ENCODE results near the gene JUP.
"Not testable (repeated sequence)": the region's sequence is repeated elsewhere in the genome, so short reads cannot be mapped to it uniquely, and the experiment has no call there.

JUP gene

DNA sequence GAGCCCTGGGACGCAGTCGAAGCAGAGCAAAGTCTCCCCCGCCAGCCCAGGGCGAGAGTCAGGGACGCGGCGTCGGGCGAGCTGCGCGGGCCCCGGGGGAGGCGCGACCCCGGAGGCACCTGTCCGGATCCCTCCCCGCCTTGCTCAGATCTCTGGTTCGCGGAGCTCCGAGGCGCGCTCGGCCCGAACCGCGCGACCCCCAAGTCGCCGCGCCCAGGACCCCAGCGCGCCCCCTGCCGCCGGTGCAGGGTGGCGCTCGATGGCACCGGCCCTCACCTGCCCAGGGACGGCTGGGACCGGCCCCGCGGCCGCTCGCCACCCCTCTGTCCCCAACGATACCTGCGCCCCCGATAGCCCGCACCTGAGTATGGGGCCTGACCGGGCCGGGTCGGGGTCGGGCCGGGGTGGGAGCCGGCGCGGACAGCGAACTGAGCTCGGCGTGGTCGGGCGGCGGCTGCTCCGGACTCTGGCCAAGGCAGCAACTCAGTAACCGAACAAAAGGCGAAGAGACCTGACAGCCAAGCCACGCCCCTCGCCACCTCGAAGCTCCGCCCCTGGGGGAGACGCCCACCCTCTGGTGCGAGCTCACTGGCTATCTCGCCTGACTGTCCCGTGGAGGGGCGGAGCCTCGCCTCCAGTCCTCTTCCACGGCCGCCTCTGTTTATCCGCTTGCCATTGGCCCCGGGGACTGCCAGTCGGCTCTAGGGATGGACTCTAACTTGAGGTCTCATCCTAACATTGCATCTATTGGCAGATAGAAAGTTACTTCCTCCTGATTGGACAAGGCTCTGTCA, at the start of gene JUP:
JUP (minus strand) TSS at position 485 of the 794 bp plus-strand sequence. CDS start 14,857 bp downstream, outside the sequence.
- DNase-seq (ENCODE audit: low spot score) (peak; percentile 71), FAIRE-seq (no peak)

DNA sequence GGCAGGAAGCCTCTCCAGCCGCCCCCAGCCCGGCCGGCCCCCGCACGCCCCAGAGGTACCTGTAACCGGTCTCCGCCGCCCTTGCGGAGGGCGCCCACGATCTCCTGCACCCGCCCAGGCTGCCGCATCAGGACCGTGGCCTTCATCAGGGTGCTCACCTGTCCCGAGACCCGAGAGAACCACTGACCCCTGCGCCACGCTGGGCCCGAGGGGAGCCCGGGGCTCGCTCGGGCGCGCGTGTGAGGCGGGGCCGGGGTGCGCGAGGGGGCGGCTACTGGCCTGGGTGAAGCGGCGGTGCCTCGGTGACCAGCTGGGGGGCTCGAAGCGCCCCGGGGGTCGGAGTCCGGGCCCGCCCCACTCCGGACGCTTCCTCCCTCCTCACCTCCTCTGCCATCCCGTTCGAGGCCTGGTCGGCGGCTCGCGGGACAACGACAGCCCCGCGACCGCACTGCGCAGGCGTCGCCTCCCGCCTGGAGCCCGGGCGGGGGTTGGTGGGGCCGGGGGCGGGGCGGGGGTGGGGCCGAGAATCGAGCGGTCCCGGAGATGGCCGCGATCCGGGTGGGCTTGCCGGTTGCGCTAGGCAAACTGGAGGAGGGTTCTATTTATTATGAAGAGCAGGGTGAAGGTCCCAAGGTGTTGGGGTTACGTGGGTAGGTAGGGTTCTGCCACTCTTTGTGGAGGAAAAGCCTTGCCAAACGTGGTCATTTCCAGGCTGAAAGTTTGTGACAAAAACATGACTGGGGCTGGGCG, 49.5 kb upstream of the JUP start, which contains the start of gene NT5C3B:
NT5C3B (minus strand) TSS at position 433 of the 750 bp plus-strand sequence; CDS start at position 394, 39 bp downstream.
- peak; percentile 34 for DNase-seq (ENCODE audit: low spot score)
- no peak for FAIRE-seq

DNA sequence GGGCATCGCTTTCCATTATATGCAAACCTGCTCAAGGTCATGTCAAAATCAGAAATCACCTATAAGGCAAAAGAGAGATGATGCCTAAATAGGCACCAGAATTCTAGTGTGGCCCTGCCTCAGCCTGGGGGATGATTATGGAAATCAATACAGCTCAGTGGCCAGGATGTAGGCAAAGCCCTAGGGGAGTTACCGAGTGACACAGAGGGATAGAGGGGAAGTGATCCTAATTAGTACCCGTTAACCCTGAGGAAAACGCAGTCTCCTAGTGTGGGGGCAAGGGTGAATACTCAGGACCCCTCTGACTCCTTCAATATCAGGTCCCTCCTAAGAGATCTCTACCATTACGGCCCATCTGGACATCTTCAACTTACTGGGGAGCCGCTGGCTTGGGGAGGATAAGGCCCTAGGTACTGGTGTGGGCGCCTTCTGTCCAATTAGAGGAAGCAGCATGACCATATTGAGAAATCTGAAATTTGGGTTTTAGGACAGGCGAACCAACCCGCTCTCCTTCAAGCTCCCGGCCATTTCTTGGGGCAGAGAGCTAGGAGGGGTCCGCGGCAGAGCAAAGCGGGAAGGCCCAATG, 48.8 kb upstream of the JUP start:
- FAIRE-seq (no peak), DNase-seq (ENCODE audit: low spot score) (no peak)

DNA sequence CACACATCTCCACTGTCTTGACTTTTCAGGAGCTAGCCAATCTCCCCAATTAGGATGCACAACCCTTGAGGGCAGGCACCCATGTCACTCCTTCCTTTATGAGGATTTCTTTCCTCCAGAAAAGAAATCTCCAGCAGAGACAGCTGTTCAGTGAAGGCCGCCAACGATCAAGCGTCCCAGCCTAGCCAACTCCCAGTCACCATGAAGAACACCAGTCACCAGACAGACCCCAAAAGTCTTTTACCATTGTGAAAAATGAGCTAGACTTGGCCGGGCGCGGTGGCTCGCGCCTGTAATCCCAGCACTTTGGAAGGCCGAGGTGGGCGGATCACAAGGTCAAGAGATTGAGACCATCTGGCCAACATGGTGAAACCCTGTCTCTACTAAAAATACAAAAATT, 43.5 kb upstream of the JUP start:
- not testable (repeated sequence) for FAIRE-seq; DNase-seq (ENCODE audit: low spot score)

DNA sequence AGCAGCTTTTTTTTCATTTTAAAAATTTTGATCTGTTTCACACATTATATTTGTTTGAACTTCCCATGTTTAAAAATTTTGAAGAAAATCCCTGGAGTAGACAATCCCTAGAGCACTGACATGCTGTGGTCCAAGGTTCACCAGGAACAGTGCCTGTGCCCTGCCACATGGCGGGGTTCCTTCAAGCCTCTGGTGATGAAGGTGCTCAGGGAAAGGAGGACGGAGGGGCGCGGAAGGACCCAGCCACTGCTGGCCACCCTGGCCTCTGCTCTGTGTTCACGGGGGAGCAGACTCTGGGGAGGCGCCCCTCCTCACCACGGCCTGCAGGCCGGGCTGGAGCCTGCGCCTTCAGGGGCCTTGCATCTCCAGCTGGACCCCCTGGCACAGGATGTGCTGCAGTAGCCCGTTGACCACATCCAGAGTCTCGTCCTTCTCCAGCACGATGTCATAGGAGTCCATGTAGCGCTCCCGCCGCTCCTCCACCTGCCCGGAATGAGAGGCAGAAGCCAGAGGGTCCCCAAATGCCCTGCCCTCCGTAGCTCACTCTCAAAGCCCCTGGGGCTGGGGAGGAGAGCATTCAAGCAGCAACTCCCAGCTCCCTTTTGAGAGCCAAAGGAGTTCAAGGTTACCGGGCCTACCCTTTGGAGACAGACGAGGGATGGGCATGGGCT, 38.8 kb upstream of the JUP start:
- no peak for FAIRE-seq

DNA sequence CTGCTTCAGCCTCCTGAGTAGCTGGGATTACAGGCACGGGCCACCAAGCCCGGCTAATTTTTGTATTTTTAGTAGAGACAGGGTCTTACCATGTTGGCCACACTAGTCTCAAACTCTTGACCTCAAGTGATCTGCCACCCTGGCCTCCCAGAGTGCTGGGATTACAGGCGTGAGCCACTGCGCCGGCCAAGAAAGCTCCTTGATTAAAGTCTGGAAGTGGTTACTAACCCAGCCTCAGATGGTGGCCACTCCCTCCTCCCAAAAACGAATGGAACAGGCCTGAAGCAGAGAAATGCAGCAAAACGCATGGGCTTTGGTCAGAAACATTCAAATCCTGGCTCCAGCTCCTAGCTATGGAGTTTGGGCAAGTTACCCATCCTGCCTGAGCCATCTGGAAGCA, 37.6 kb upstream of the JUP start:
- FAIRE-seq (no peak), DNase-seq (ENCODE audit: low spot score) (no peak)

More for the DNA sequence above, 38.8 kb upstream of the JUP start:
- no peak for DNase-seq (ENCODE audit: low spot score)

DNA sequence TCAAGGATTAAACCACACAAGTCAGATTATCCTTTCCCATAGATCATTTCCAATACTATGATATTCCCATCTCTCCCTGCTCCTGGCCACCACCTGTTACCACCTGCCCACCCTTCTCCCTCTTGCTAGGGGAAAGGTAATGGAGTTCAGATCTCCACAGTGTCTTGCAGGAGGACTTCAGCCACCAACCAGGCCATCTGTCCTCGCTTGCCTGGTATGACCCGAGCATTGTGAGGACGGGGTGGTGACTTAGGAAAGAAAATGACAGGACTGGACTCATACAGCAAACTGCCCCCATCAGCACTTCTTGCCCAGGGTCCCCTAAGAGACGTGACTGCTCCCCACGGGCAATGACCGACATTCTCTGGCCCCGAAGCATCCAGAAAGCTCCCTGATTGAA, 37.1 kb upstream of the JUP start:
- DNase-seq (ENCODE audit: low spot score) (no peak), FAIRE-seq (no peak)

DNA sequence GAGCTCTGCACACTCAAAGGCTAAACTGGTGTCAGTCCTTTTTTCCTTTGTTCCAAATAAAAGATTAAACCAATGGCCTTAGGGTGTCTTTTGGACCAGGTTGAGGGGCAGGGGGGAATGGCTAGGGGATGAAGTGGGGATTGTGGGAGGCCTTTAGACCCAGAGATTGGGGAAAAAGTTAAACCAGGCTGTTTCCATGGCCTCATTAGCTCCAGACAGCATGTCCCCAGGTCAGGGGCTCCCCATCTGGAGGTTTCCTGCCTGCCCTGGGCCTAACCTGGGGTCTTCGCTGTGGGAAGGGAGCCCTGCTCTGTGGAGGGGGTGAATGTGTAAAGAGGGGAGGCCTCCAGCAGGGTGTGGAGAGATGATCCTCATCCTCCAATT, 36.6 kb upstream of the JUP start:
- no peak for FAIRE-seq
- no peak for DNase-seq (ENCODE audit: low spot score)

DNA sequence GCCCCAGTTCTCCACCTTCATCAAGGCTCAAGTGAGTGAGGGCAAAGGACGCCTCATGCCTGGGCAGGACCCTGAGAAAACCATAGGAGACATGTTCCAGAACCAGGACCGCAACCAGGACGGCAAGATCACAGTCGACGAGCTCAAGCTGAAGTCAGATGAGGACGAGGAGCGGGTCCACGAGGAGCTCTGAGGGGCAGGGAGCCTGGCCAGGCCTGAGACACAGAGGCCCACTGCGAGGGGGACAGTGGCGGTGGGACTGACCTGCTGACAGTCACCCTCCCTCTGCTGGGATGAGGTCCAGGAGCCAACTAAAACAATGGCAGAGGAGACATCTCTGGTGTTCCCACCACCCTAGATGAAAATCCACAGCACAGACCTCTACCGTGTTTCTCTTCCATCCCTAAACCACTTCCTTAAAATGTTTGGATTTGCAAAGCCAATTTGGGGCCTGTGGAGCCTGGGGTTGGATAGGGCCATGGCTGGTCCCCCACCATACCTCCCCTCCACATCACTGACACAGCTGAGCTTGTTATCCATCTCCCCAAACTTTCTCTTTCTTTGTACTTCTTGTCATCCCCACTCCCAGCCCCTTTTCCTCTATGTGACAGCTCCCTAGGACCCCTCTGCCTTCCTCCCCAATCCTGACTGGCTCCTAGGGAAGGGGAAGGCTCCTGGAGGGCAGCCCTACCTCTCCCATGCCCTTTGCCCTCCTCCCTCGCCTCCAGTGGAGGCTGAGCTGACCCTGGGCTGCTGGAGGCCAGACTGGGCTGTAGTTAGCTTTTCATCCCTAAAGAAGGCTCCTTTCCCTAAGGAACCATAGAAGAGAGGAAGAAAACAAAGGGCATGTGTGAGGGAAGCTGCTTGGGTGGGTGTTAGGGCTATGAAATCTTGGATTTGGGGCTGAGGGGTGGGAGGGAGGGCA, 36.0 kb upstream of the JUP start:
- no peak for DNase-seq (ENCODE audit: low spot score)
- no peak for FAIRE-seq

DNA sequence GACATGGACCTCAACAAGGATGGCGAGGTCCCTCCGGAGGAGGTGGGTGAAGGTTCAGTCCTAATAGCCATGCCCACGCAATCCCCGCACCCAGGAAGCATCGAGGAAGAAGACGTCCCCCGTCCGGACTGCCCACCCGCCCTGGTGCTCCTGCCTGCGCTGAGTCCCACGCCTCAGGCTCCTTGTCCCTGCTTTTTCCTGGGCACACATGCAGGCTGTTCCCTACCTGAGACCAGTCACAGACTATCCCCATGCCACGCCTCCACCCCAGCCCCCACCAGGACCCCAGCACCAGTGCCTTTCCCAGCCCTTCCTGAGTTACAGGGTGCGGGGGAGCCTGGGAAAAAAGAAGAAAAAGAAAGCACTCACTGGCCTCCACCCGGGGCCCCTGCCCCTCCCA, 35.3 kb upstream of the JUP start:
- FAIRE-seq (no peak), DNase-seq (ENCODE audit: low spot score) (no peak)

DNA sequence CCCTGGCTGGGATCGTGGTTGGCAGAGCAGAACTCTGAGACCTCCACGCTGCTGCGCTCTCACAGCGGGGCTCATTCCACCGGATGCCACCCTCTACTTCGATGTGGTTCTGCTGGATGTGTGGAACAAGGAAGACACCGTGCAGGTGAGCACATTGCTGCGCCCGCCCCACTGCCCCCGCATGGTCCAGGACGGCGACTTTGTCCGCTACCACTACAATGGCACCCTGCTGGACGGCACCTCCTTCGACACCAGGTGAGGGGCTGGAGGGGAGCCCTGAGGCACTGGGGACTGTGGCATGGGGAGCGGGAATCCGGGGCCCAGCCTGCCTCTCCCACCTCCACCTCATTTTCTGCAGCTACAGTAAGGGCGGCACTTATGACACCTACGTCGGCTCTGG, 31.5 kb upstream of the JUP start:
- no peak for DNase-seq (ENCODE audit: low spot score)
- no peak for FAIRE-seq

DNA sequence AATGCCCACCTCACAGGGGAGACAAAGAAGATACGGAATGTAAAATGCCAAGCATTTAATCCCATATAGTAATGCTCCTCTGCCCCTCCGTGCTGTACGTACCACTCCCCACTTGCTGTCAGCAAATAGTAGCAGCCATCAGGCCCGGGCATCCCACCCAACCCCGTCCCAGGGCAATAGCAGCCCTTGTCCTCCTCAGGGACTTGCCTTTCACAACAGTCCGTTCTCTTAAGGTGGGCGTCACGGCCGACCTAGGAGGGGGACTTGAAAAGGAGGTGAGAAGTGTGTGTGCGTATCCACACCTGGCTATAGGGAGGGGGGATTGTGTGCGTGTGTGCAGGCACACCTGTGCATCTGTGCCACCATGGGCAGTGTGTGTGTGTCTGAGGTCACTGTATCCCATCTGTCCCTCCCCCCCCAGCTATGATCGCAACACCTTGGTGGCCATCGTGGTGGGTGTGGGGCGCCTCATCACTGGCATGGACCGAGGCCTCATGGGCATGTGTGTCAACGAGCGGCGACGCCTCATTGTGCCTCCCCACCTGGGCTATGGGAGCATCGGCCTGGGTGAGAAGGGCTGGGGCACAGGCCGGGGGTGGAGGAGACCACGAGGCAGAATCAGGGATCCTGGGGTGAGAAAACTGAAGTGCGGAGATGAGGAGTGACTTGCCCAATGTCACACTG, 30.3 kb upstream of the JUP start:
- no peak for FAIRE-seq
- no peak for DNase-seq (ENCODE audit: low spot score)

DNA sequence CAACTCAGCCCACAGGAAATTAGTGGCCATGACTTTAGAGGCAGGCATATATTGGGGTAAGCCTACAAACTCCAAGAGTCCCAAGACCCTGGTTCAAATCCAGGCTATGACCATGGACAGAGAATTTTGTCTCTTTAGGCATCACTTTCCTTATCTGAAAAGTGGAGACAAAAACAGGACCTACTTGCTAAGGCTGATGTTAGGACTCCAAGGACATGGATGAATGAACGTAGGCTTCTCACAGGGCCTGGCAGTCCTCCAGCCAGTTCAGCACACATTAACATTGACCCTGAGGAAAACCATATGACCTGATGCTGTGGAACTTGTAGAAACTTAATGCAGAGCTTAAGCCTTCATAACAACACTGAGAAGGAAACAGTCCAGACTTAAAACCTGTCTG, 27.7 kb upstream of the JUP start:
- DNase-seq (ENCODE audit: low spot score) (peak; percentile 81), FAIRE-seq (peak; percentile 88)

DNA sequence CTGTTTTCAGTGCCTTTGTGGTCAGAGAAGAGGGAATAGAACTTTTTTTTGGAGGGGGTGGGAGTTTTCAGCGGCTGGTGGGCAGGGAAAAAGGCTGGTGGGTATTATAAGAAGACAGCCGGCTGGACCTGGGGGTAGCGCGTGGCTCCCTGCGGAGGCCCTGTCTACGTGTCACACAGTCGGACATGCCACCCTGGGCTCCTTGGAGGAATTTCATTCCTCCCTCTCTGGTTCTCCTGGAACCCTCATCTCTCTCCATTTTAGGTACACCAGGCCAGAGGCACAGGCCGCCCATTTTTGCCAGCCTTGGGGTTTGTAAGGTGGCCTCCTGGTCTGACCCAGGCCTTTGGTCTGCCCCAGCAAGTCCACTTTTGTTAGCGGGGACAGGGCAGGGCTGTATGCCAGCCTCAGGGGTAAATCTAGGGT, 27.2 kb upstream of the JUP start:
- DNase-seq (ENCODE audit: low spot score) (no peak), FAIRE-seq (no peak)

DNA sequence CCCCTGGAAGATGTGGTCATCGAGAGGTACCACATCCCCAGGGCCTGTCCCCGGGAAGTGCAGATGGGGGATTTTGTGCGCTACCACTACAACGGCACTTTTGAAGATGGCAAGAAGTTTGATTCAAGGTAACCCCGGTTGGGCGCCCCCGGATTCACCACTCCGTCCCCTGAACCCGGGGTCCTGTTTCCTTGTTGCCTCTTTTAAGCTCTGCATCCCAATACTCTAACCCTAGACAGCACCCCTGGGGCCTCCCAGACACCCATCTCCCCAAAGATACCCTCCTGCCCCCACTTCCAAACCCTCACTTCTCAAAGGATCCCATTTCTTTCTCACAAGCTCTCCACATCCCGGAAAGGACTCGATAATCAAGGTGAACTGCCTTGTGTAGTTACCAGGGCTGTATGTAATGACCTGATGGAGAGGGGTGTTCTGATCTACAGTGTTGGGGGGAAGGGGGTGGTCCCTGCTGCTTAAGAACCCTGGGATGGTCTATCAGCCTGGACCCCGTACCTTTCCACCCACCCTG, 26.7 kb upstream of the JUP start:
- FAIRE-seq, result no peak

DNA sequence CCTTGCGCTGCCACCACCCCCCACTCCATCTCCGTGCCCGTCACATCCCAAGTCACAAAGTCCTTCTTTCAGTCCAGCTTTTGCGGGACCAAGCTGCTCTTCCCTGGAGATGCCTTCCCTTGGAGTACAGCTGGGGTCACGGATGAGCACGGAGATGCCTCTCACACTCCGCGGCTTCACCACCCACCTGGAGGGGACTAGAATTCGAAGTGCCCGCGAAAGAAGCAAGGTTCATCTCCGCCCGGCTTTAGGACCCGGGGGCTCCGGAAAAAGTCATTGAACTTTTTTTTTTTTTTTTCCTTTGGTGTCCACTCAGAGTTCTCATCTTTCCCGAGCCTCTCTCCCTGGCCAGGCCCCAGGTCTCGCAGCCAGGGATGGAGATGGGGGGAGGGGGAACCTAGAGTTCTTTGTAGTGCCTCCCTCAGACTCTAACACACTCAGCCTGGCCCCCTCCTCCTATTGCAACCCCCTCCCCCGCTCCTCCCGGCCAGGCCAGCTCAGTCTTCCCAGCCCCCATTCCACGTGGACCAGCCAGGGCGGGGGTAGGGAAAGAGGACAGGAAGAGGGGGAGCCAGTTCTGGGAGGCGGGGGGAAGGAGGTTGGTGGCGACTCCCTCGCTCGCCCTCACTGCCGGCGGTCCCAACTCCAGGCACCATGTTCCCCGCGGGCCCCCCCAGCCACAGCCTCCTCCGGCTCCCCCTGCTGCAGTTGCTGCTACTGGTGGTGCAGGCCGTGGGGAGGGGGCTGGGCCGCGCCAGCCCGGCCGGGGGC, 26.1 kb upstream of the JUP start, which contains the start of gene FKBP10:
FKBP10 (plus strand) TSS at position 624 of the 771 bp plus-strand sequence; CDS start at position 655, 31 bp downstream.
- FAIRE-seq (no peak), DNase-seq (ENCODE audit: low spot score) (peak; percentile 57)

More for the DNA sequence above, 26.7 kb upstream of the JUP start:
- DNase-seq (ENCODE audit: low spot score), result no peak

DNA sequence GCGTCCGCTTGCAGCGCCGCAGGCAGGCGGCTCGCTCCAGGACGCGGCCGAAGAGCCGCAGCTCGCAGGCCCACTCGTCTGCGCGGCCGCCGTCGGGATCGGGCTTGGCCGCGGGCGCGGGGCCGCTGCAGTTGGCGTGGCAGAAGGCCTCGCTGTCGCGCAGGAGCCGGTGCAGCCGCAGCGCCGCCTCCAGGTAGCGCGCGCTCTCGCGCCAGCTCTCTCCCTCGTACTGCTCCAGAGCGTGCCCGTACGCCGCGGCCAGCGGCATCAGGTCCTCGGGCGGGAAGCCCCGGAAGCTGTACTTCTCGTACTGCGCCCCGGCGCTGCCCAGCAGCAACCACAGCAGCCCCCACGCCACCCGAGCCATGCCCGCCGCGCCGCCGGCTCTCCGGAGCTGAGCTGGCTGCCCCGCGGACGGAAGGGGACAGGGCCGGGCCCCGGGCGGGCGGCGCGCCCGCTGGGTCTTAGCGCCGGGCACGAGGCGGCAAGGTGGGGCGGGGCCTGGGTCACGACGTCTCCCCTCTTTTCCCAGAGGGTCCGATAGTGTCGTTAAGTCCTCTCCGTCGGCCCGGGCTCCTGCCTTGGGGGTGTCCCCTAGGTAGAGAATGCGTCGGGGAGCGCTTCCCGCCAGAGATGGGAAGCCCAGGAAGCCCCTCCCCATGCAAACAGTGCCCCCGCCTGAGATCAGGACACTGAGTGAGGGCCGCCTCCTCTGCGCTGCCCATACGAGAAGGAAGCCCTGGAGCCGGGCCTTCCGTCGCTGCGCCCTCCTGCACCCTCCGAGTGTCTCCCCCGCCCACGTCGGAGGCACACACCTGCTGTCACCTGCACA, 25.3 kb upstream of the JUP start, which contains the start of gene P3H4:
P3H4 (minus strand) TSS at position 401 of the 832 bp plus-strand sequence; CDS start at position 367, 34 bp downstream.
- FAIRE-seq (no peak), DNase-seq (ENCODE audit: low spot score) (peak; percentile 57)

Data from RCC 7860 (cell line).